Measurements from ENCODE around the gene CD247. TPM values are rescaled to one million over a fixed set of nuclear protein-coding genes. Genes with fewer than 3 reads are reported as not detected.
A peak's percentile ranks its signal among the peaks of the same experiment; 100 is the strongest.

Gene CD247
- total and polyA plus RNA-seq, 9 of the 15 experiments (the other 6 are each of a cell fraction or from before 2014, with no cell fraction given): 0.08 to 0.42 (median 0.28) TPM; not detected in 5

GRCh38 chr1:167551362-167551761 lies 33.0 kb upstream of the CD247 start (continued):
- TF ChIP-seq ZBTB40 (IDR thresholded peaks at IDR 0.05) (peak; percentile 22; the same call in 1 of the 2 replicates), ZBTB40 (CRISPR knock-in tag; IDR thresholded peaks at IDR 0.05) (no peak), PML (IDR thresholded peaks at IDR 0.05; ENCODE audit: low read length) (peak; percentile 36; the same call in 1 of the 2 replicates), SNIP1 (IDR thresholded peaks at IDR 0.05; ENCODE audit: low read depth) (no peak), GATAD2A (IDR thresholded peaks at IDR 0.05) (no peak), YY1 (IDR thresholded peaks at IDR 0.05; ENCODE audit: borderline replicate concordance in 1 of 3, control insufficient read depth in 1 of 3, extremely low read depth in 1 of 3, insufficient read depth in 3 of 3, insufficient read length in 1 of 3, insufficient replicate concordance in 2 of 3, low read depth in 1 of 3, low read length in 2 of 3) (peak in 1 of 3 experiments; percentile 35), OTX1 (CRISPR knock-in tag; IDR thresholded peaks at IDR 0.05) (no peak), HMBOX1 (IDR thresholded peaks at IDR 0.05) (peak; percentile 56; the same call in 1 of the 2 replicates), SIX5 (IDR thresholded peaks at IDR 0.05; ENCODE audit: borderline replicate concordance in 1 of 2, insufficient read depth in 1 of 2, low read depth in 1 of 2, low read length in 2 of 2) (no peak), POLR2A (conservative IDR thresholded peaks at IDR 0.05) (peak; percentile 59; the same call in 1 of the 2 replicates), C11orf30 (IDR thresholded peaks at IDR 0.05; ENCODE audit: low read depth) (no peak), ZNF444 (CRISPR knock-in tag; IDR thresholded peaks at IDR 0.05) (no peak), BRF1 (IDR thresholded peaks at IDR 0.05; ENCODE audit: borderline replicate concordance, extremely low read depth, insufficient read length) (no peak), HDAC2 (IDR thresholded peaks at IDR 0.05) (0 out of 2 replicates have a peak, but pooled peaks have one; percentile 26), CTBP1 (IDR thresholded peaks at IDR 0.05; ENCODE audit: borderline replicate concordance) (0 out of 2 replicates have a peak, but pooled peaks have one; percentile 18), ZKSCAN1 (IDR thresholded peaks at IDR 0.05; ENCODE audit: low read depth, low read length) (no peak), ZBTB9 (CRISPR knock-in tag; IDR thresholded peaks at IDR 0.05) (no peak)
